Measurements from ENCODE around the gene ADO. TPM values are rescaled to one million over a fixed set of nuclear protein-coding genes. Genes with fewer than 3 reads are reported as not detected.

Gene ADO
- total RNA-seq, 1 experiment from 2014 or later, result 26.2 TPM

- intact Hi-C loops (cut with micrococcal nuclease), result no loop called here
- H2AFZ ChIP-seq (ENCODE audit: low read depth, low read length, poor library complexity, severe bottlenecking), result no peak overlapping the region
- no peak for DNase-seq (ENCODE audit: low read depth, low spot score)
- no peak for ATAC-seq
- no peak overlapping the region for H3K9ac ChIP-seq (ENCODE audit: low read length)
- no peaks in the 10 kb centered on the region for H3K27me3 ChIP-seq (ENCODE audit: insufficient read depth, low read length)
- H3K9me3 ChIP-seq (ENCODE audit: control insufficient read depth in 1 of 2, insufficient read depth in 1 of 2, low read depth in 1 of 2, low read length in 2 of 2), result no peaks in the 10 kb centered on the region
- ChIA-PET POLR2A (no interaction called here), CTCF (no interaction called here), RAD21 (ENCODE audit: low non-redundant PET in 1 of 2, low total read pairs in 2 of 2, uncharacterized antibody in 2 of 2, unreplicated experiment in 2 of 2) (no interaction called here)
- H3K4me3 ChIP-seq (replicated peaks in 1 of 2; ENCODE audit: low read depth in 1 of 2, low read length in 2 of 2), result no peak overlapping the region
- no peaks in the 10 kb centered on the region for H3K36me3 ChIP-seq (ENCODE audit: control insufficient read depth in 1 of 2, insufficient read depth in 2 of 2, low read length in 2 of 2)
- no peaks in the 10 kb centered on the region for H3K79me2 ChIP-seq (ENCODE audit: insufficient read depth, low read length)
- TF ChIP-seq, protein P1, sequence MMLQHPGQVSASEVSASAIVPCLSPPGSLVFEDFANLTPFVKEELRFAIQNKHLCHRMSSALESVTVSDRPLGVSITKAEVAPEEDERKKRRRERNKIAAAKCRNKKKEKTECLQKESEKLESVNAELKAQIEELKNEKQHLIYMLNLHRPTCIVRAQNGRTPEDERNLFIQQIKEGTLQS (IDR thresholded peaks at IDR 0.05), result no peak
- TF ChIP-seq SIN3A (IDR thresholded peaks at IDR 0.05; ENCODE audit: low read depth) (no peak), YY1 (IDR thresholded peaks at IDR 0.05; ENCODE audit: extremely low read depth, insufficient replicate concordance, low read depth, low read length) (no peak), CBX3 (IDR thresholded peaks at IDR 0.05; ENCODE audit: low read depth) (no peak), POLR2A (IDR thresholded peaks at IDR 0.05; ENCODE audit: borderline replicate concordance, extremely low read depth, insufficient read depth, insufficient read length) (no peak), JUND (IDR thresholded peaks at IDR 0.05) (no peak), ZBTB33 (IDR thresholded peaks at IDR 0.05; ENCODE audit: extremely low read depth, insufficient replicate concordance, low read length) (no peak), ELF1 (IDR thresholded peaks at IDR 0.05; ENCODE audit: borderline replicate concordance, low read depth) (no peak), EGR1 (IDR thresholded peaks at IDR 0.05; ENCODE audit: low read depth) (no peak), TCF7L2 (IDR thresholded peaks at IDR 0.05; ENCODE audit: borderline replicate concordance, extremely low read depth, insufficient read depth, insufficient read length) (no peak), RAD21 (IDR thresholded peaks at IDR 0.05; ENCODE audit: low read depth) (no peak), SRF (IDR thresholded peaks at IDR 0.05; ENCODE audit: low read depth) (no peak), ZNF274 (IDR thresholded peaks at IDR 0.05; ENCODE audit: low read depth, low read length) (no peak), POLR2AphosphoS5 (IDR thresholded peaks at IDR 0.05; ENCODE audit: low read depth, low read length) (no peak), SP1 (IDR thresholded peaks at IDR 0.05; ENCODE audit: low read depth) (no peak), FOSL1 (IDR thresholded peaks at IDR 0.05; ENCODE audit: low read depth) (no peak), CTCF (IDR thresholded peaks at IDR 0.05 in 2 of 3, conservative IDR thresholded peaks at IDR 0.05 in 1 of 3; ENCODE audit: borderline replicate concordance in 1 of 3, insufficient read depth in 1 of 3, low read depth in 2 of 3, low read length in 2 of 3) (no peak), ZFX (IDR thresholded peaks at IDR 0.05) (no peak)
- TF ChIP-seq, protein P2, sequence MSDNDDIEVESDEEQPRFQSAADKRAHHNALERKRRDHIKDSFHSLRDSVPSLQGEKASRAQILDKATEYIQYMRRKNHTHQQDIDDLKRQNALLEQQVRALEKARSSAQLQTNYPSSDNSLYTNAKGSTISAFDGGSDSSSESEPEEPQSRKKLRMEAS (IDR thresholded peaks at IDR 0.05), result no peak
- no peaks in the 10 kb centered on the region for H3K4me1 ChIP-seq (ENCODE audit: control insufficient read depth in 1 of 2, insufficient read depth in 2 of 2, low read length in 2 of 2)
- BruUV-seq (replicated peaks), result no TSS peak
- no peak overlapping the region for H3K27ac ChIP-seq (ENCODE audit: low read depth, low read length)
- H4K20me1 ChIP-seq (ENCODE audit: insufficient read depth), result no peaks in the 10 kb centered on the region
- H3K4me2 ChIP-seq (ENCODE audit: low read length), result no peak overlapping the region
- H3K9me2 ChIP-seq (ENCODE audit: insufficient read depth), result no peaks in the 10 kb centered on the region
These were observed 21.8 kb downstream of the ADO start for GRCh38 chr10:62826273-62826672.
